C4-2B (cell line): ENCODE results near the gene ARIH2.

Experiments used
- H3K27ac ChIP-seq: fragments of 450-650 bp; 2 replicates; pipeline ENCODE4 v1.5.1; 2017
- CTCF ChIP-seq: fragments of 450-650 bp; conservative IDR thresholded peaks from 2 replicates; pipeline ENCODE4 v1.5.1; 2017; ENCODE audit warnings: mild to moderate bottlenecking
- ZFX ChIP-seq: fragments of 450-650 bp; IDR thresholded peaks from 2 replicates; pipeline ENCODE4 v1.6.1; 2017

ARIH2 gene

GRCh38 chr3:48945891-48946549, 27.4 kb downstream of the ARIH2 start:
- no peak overlapping the region for H3K27ac ChIP-seq
- no peak for TF ChIP-seq ZFX
- TF ChIP-seq CTCF, result no peak

- H3K27ac ChIP-seq, result peak overlapping the region; percentile 56
- no peak for TF ChIP-seq ZFX
- TF ChIP-seq CTCF, result no peak
Measured at GRCh38 chr3:48949376-48949717, 30.7 kb downstream of the ARIH2 start.

- TF ChIP-seq CTCF, result no peak
- TF ChIP-seq ZFX, result no peak
- H3K27ac ChIP-seq, result no peak overlapping the region
Measured at GRCh38 chr3:48950051-48950450, 31.4 kb downstream of the ARIH2 start.

- no peak overlapping the region for H3K27ac ChIP-seq
- TF ChIP-seq ZFX (no peak), CTCF (no peak)
Measured at GRCh38 chr3:48951764-48952163, 33.1 kb downstream of the ARIH2 start.

GRCh38 chr3:48952510-48953118, 34.0 kb downstream of the ARIH2 start:
- H3K27ac ChIP-seq, result no peak overlapping the region
- TF ChIP-seq ZFX, result no peak
- TF ChIP-seq CTCF, result peak; percentile 53

- TF ChIP-seq CTCF, result no peak
- no peak for TF ChIP-seq ZFX
- no peak overlapping the region for H3K27ac ChIP-seq
Measured at GRCh38 chr3:48957006-48957705, 38.5 kb downstream of the ARIH2 start.

- H3K27ac ChIP-seq, result no peak overlapping the region
- TF ChIP-seq CTCF (no peak), ZFX (no peak)
Measured at GRCh38 chr3:48960841-48961413, 42.3 kb downstream of the ARIH2 start.
